Endodermal cell (in vitro differentiated cells): Measurements from ENCODE around the gene ZNF678. TPM values are rescaled to one million over a fixed set of nuclear protein-coding genes. Genes with fewer than 3 reads are reported as not detected.
"Not testable (repeated sequence)": the region's sequence is repeated elsewhere in the genome, so short reads cannot be mapped to it uniquely, and the experiment has no call there.

ENCODE experiments used
- DNase-seq: peaks from one replicate; pipeline ENCODE4 v3.0.0-alpha.2; 2017
- H3K27ac ChIP-seq: 2 replicates; pipeline ENCODE4 v1.5.1; 2013; ENCODE audit warnings: mild to moderate bottlenecking, low read depth, low read length, moderate library complexity
- H3K27me3 ChIP-seq: 2 replicates; pipeline ENCODE4 v1.6.1; 2013; ENCODE audit warnings: mild to moderate bottlenecking, low read length, moderate library complexity; ENCODE audit not compliant: insufficient read depth, control insufficient read depth, poor library complexity, severe bottlenecking
- H3K36me3 ChIP-seq: 2 replicates; pipeline ENCODE4 v1.7.0; 2013; ENCODE audit warnings: mild to moderate bottlenecking, low read length, moderate library complexity; ENCODE audit not compliant: control insufficient read depth, insufficient read depth
- H3K4me1 ChIP-seq: one replicate; pipeline ENCODE4 v1.7.0; 2013; ENCODE audit warnings: low read length; ENCODE audit not compliant: control insufficient read depth, insufficient read depth
- H3K4me3 ChIP-seq: 2 replicates; pipeline ENCODE4 v1.5.1; 2013; ENCODE audit warnings: mild to moderate bottlenecking, low read length, moderate library complexity
- H3K9ac ChIP-seq: 2 replicates; pipeline ENCODE4 v1.6.1; 2013; ENCODE audit warnings: mild to moderate bottlenecking, low read length, moderate library complexity; ENCODE audit not compliant: poor library complexity, severe bottlenecking; ENCODE audit errors: extremely low read depth
- H3K9me3 ChIP-seq: 2 replicates; pipeline ENCODE4 v1.6.1; 2013; ENCODE audit warnings: mild to moderate bottlenecking, low read length, moderate library complexity; ENCODE audit not compliant: control insufficient read depth
- H3K27ac Mint-ChIP-seq: 2 replicates; pipeline ENCODE4 v1.8.0; 2020; ENCODE audit warnings: mixed read lengths
- H3K27me3 Mint-ChIP-seq: 2 replicates; pipeline ENCODE4 v1.8.0; 2021; ENCODE audit warnings: mild to moderate bottlenecking, mixed read lengths; ENCODE audit not compliant: insufficient read depth
- H3K36me3 Mint-ChIP-seq: 2 replicates; pipeline ENCODE4 v1.8.0; 2020; ENCODE audit warnings: low read depth, mixed read lengths
- H3K4me1 Mint-ChIP-seq: 2 replicates; pipeline ENCODE4 v1.8.0; 2020; ENCODE audit warnings: mixed read lengths
- H3K4me3 Mint-ChIP-seq: 2 replicates; pipeline ENCODE4 v1.8.0; 2020; ENCODE audit warnings: mild to moderate bottlenecking, moderate library complexity, mixed read lengths
- H3K9me3 Mint-ChIP-seq: 2 replicates; pipeline ENCODE4 v1.8.0; 2020; ENCODE audit warnings: mild to moderate bottlenecking, mixed read lengths
- WGBS, 2 experiments: methylation state at CpG; one replicate each; pipeline versions ENCODE4 v1.1.5 to v1.1.7; 2013; ENCODE audit warnings: missing lambda C conversion rate in 2 of 2, mixed read lengths in 1 of 2; ENCODE audit not compliant: insufficient coverage in 1 of 2, insufficient read length in 1 of 2; 5-methylcytosine and 5-hydroxymethylcytosine counted together
- total RNA-seq, 2 donors: library from RNA; stranded (reverse); fragmentation: NEBNext Ultra II Directional in 1 of 2; extraction: Animal tissue kit (Norgen Biotek cat#: 25700) in 1 of 2; gene quantifications; 2 replicates in 1 of 2; 3 replicates in 1 of 2; pipeline ENCODE4 v1.2.1, GENCODE V29; 2021
- TF ChIP-seq, protein P1 (sequence below): fragments of 200-600 bp; sonication (generic); conservative IDR thresholded peaks from 2 replicates; pipeline ENCODE4 v1.5.0; 2021; ENCODE audit warnings: antibody characterized with exemption, mild to moderate bottlenecking

ZNF678 gene
- total RNA-seq, 2 donors from 2014 or later: 23.1 to 24.3 TPM

DNA sequence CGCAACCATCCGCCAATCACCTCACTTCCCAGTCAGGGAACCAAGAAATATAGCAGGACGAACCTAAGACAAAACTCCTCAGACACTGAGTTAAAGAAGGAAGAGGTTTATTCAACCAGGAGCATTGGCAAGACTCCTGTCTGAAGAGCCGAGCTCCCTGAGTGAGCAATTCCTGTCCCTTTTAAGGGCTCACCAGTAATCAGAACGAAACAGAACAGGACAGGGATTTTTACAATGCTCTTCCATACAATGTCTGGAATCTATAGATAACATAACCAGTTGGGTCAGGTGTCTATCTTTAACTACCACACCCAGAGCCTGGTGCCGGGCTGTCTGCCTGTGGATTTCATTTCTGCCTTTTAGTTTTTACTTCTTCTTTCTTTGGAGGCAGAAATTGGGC is 32.9 kb downstream of the ZNF678 start:
- not testable (repeated sequence) for H3K27ac Mint-ChIP-seq, DNase-seq, H3K4me1 ChIP-seq, H3K4me1 Mint-ChIP-seq, H3K9ac ChIP-seq, H3K4me3 Mint-ChIP-seq, H3K27me3 Mint-ChIP-seq, H3K27ac ChIP-seq, H3K27me3 ChIP-seq
- H3K9me3 Mint-ChIP-seq: peaks cover 87% of the 10 kb centered on the region
- H3K36me3 Mint-ChIP-seq: peaks cover 77% of the 10 kb centered on the region
- peaks cover 17% of the 10 kb centered on the region for H3K36me3 ChIP-seq
- H3K9me3 ChIP-seq: peaks cover 100% of the 10 kb centered on the region
- peak overlapping the region; percentile 23 for H3K4me3 ChIP-seq
- WGBS, 2 experiments: 92 to 100% methylated on average over 4 to 6 of the region's 6 CpGs

DNA sequence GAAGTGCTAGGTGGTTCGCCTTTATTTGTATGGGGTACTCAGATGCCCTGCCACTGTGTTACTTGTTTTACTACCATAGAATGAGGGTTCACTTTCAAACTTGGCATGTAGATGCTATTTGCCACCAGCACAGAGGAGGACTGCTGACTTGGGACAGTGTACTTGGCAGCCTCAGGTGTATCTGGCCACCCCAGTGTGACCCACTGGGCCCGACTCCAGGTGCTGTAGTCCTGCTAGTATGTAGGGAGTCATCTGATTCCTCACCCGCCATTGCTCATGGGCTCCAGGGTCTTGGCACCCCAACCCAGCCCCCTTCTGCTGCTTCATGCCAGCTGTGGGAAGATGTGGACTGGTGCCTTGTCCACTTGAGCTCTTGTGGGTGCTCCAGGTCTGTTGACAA is 40.0 kb downstream of the ZNF678 start:
- Mint-ChIP-seq H3K27ac (no peak overlapping the region), H3K36me3 (peaks cover 38% of the 10 kb centered on the region), H3K9me3 (peaks cover 35% of the 10 kb centered on the region), H3K27me3 (no peaks in the 10 kb centered on the region), H3K4me1 (no peaks in the 10 kb centered on the region), H3K4me3 (no peak overlapping the region)
- no peak overlapping the region for H3K9ac ChIP-seq
- no peaks in the 10 kb centered on the region for H3K4me1 ChIP-seq
- no peak overlapping the region for H3K4me3 ChIP-seq
- H3K27me3 ChIP-seq: no peaks in the 10 kb centered on the region
- DNase-seq: no peak
- no peak overlapping the region for H3K27ac ChIP-seq
- TF ChIP-seq, protein P1, sequence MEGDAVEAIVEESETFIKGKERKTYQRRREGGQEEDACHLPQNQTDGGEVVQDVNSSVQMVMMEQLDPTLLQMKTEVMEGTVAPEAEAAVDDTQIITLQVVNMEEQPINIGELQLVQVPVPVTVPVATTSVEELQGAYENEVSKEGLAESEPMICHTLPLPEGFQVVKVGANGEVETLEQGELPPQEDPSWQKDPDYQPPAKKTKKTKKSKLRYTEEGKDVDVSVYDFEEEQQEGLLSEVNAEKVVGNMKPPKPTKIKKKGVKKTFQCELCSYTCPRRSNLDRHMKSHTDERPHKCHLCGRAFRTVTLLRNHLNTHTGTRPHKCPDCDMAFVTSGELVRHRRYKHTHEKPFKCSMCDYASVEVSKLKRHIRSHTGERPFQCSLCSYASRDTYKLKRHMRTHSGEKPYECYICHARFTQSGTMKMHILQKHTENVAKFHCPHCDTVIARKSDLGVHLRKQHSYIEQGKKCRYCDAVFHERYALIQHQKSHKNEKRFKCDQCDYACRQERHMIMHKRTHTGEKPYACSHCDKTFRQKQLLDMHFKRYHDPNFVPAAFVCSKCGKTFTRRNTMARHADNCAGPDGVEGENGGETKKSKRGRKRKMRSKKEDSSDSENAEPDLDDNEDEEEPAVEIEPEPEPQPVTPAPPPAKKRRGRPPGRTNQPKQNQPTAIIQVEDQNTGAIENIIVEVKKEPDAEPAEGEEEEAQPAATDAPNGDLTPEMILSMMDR: no peak
- H3K9me3 ChIP-seq: peaks cover 79% of the 10 kb centered on the region
- H3K36me3 ChIP-seq: peaks cover 6% of the 10 kb centered on the region
- WGBS, 2 experiments: 86 to 92% methylated on average over 1 to 3 of the region's 3 CpGs

DNA sequence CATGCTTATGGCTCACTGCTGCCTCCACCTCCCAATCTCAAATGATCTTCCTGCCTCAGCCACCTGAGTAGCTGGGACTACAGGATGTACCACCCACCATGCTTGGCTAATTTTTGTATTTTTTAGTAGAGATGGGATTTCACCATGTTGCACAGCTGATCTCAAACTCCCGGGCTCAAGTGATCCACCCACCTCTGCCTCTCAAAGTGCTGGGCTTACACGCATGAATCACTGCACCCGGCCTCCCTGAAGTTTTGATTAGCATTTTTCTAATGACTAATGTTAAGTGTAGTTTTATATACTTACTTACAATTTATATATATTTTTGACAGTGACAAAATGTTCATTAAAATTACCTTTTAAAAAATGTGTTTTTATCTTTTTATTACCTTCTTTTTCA is 41.1 kb downstream of the ZNF678 start:
- no peak for DNase-seq
- H3K4me3 ChIP-seq: no peak overlapping the region
- H3K27me3 ChIP-seq: no peaks in the 10 kb centered on the region
- Mint-ChIP-seq H3K36me3 (peaks cover 34% of the 10 kb centered on the region), H3K4me3 (no peak overlapping the region), H3K9me3 (peaks cover 28% of the 10 kb centered on the region), H3K27ac (no peak overlapping the region), H3K27me3 (no peaks in the 10 kb centered on the region), H3K4me1 (no peaks in the 10 kb centered on the region)
- H3K9ac ChIP-seq: no peak overlapping the region
- 91 to 100% methylated on average over 1 to 3 of the region's 3 CpGs for WGBS, 2 experiments
- no peak overlapping the region for H3K27ac ChIP-seq
- peaks cover 6% of the 10 kb centered on the region for H3K36me3 ChIP-seq
- peaks cover 72% of the 10 kb centered on the region for H3K9me3 ChIP-seq
- H3K4me1 ChIP-seq: no peaks in the 10 kb centered on the region
- TF ChIP-seq, protein P1: no peak

DNA sequence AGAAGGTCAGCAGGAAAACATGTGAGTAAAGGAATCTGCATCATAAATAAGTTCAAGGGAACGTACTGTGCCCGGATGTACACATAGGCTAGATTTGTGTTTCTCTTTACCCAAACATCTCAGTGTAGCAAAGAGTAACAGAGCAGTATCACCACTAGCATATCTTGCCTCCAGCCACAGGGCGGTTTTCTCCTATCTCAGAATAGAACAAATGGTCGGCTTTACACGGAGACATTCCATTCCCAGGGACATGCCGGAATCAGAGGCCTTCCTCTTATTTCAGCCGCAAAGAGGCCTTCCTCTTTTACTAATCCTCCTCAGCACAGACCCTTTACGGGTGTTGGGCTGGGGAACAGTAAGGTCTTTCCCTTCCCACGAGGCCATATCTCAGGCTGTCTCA is 42.9 kb downstream of the ZNF678 start:
- H3K27me3 Mint-ChIP-seq, H3K9ac ChIP-seq, H3K4me3 ChIP-seq, H3K27me3 ChIP-seq, H3K4me1 ChIP-seq, H3K27ac ChIP-seq, DNase-seq, H3K4me1 Mint-ChIP-seq, H3K4me3 Mint-ChIP-seq, H3K36me3 ChIP-seq: not testable (repeated sequence)
- peaks cover 19% of the 10 kb centered on the region for H3K9me3 Mint-ChIP-seq
- WGBS, 2 experiments: 92 to 97% methylated on average over 4 to 9 of the region's 9 CpGs
- H3K9me3 ChIP-seq: peaks cover 67% of the 10 kb centered on the region
- peaks cover 36% of the 10 kb centered on the region for H3K36me3 Mint-ChIP-seq
- peak overlapping the region; percentile 2 for H3K27ac Mint-ChIP-seq
